Measurements from ENCODE around the gene CYP2A6.

GRCh38 chr19:40893112-40893511 lies 42.9 kb upstream of the CYP2A6 start:
- no peak for TF ChIP-seq CTCF (IDR thresholded peaks at IDR 0.05)
- TF ChIP-seq POLR2A (IDR thresholded peaks at IDR 0.05) = no peak
- TF ChIP-seq EP300 (IDR thresholded peaks at IDR 0.05) = no peak
